ENCODE measurements around the gene FOXN3.

The FOXN3 gene

GRCh38 chr14:89196545-89196944, 220.5 kb downstream of the FOXN3 start:
- Histone ChIP-seq H3K27me3 (ENCODE audit: low read depth, low read length) (no peaks in the 10 kb centered on the region), H3K36me3 (ENCODE audit: control insufficient read depth in 1 of 2, insufficient read depth in 2 of 2, low read length in 2 of 2) (no peaks in the 10 kb centered on the region), H3K9me3 (ENCODE audit: control insufficient read depth in 1 of 2, low read length in 2 of 2) (peaks cover 0 to 4% of the 10 kb centered on the region in 2 donors), H3K4me1 (ENCODE audit: control insufficient read depth in 1 of 2, insufficient read depth in 2 of 2, low read length in 2 of 2) (no peaks in the 10 kb centered on the region), H3K4me3 (ENCODE audit: low read depth in 1 of 2, low read length in 2 of 2) (no peak overlapping the region), H3K27ac (ENCODE audit: low read length) (no peak overlapping the region)

- Histone ChIP-seq H3K27ac (ENCODE audit: low read length) (no peak overlapping the region), H3K4me1 (ENCODE audit: control insufficient read depth in 1 of 2, insufficient read depth in 2 of 2, low read length in 2 of 2) (no peaks in the 10 kb centered on the region), H3K9me3 (ENCODE audit: control insufficient read depth in 1 of 2, low read length in 2 of 2) (peaks cover 0 to 4% of the 10 kb centered on the region in 2 donors), H3K27me3 (ENCODE audit: low read depth, low read length) (no peaks in the 10 kb centered on the region), H3K4me3 (ENCODE audit: low read depth in 1 of 2, low read length in 2 of 2) (no peak overlapping the region), H3K36me3 (ENCODE audit: control insufficient read depth in 1 of 2, insufficient read depth in 2 of 2, low read length in 2 of 2) (peaks cover 6% of the 10 kb centered on the region in 2 donors)
Observed at GRCh38 chr14:89194376-89194775, 222.7 kb downstream of the FOXN3 start.

GRCh38 chr14:89190765-89191513, 226.1 kb downstream of the FOXN3 start:
- Histone ChIP-seq H3K27me3 (ENCODE audit: low read depth, low read length) (no peaks in the 10 kb centered on the region), H3K4me3 (ENCODE audit: low read depth in 1 of 2, low read length in 2 of 2) (no peak overlapping the region), H3K4me1 (ENCODE audit: control insufficient read depth in 1 of 2, insufficient read depth in 2 of 2, low read length in 2 of 2) (peaks cover 10 to 20% of the 10 kb centered on the region in 2 donors), H3K9me3 (ENCODE audit: control insufficient read depth in 1 of 2, low read length in 2 of 2) (peaks cover 0 to 4% of the 10 kb centered on the region in 2 donors), H3K27ac (ENCODE audit: low read length) (no peak overlapping the region), H3K36me3 (ENCODE audit: control insufficient read depth in 1 of 2, insufficient read depth in 2 of 2, low read length in 2 of 2) (peaks cover 6% of the 10 kb centered on the region in 2 donors)

- Histone ChIP-seq H3K36me3 (ENCODE audit: control insufficient read depth in 1 of 2, insufficient read depth in 2 of 2, low read length in 2 of 2) (peaks cover 6% of the 10 kb centered on the region in 2 donors), H3K4me3 (ENCODE audit: low read depth in 1 of 2, low read length in 2 of 2) (no peak overlapping the region), H3K27me3 (ENCODE audit: low read depth, low read length) (no peaks in the 10 kb centered on the region), H3K4me1 (ENCODE audit: control insufficient read depth in 1 of 2, insufficient read depth in 2 of 2, low read length in 2 of 2) (peaks cover 12 to 34% of the 10 kb centered on the region in 2 donors), H3K27ac (ENCODE audit: low read length) (no peak overlapping the region), H3K9me3 (ENCODE audit: control insufficient read depth in 1 of 2, low read length in 2 of 2) (peaks cover 0 to 2% of the 10 kb centered on the region in 2 donors)
Observed at GRCh38 chr14:89188492-89188891, 228.5 kb downstream of the FOXN3 start.

- H3K27ac ChIP-seq (ENCODE audit: low read length) = no peak overlapping the region
- H3K4me1 ChIP-seq (ENCODE audit: control insufficient read depth in 1 of 2, insufficient read depth in 2 of 2, low read length in 2 of 2) = peaks cover 12 to 34% of the 10 kb centered on the region in 2 donors
- H3K27me3 ChIP-seq (ENCODE audit: low read depth, low read length) = no peaks in the 10 kb centered on the region
- no peak overlapping the region for H3K4me3 ChIP-seq (ENCODE audit: low read depth in 1 of 2, low read length in 2 of 2)
- H3K9me3 ChIP-seq (ENCODE audit: control insufficient read depth in 1 of 2, low read length in 2 of 2) = no peaks in the 10 kb centered on the region
- peaks cover 6 to 11% of the 10 kb centered on the region in 2 donors for H3K36me3 ChIP-seq (ENCODE audit: control insufficient read depth in 1 of 2, insufficient read depth in 2 of 2, low read length in 2 of 2)
Observed at GRCh38 chr14:89187501-89187900, 229.5 kb downstream of the FOXN3 start.

- Histone ChIP-seq H3K27me3 (ENCODE audit: low read depth, low read length) (no peaks in the 10 kb centered on the region), H3K9me3 (ENCODE audit: control insufficient read depth in 1 of 2, low read length in 2 of 2) (no peaks in the 10 kb centered on the region), H3K4me1 (ENCODE audit: control insufficient read depth in 1 of 2, insufficient read depth in 2 of 2, low read length in 2 of 2) (peaks cover 12 to 34% of the 10 kb centered on the region in 2 donors), H3K4me3 (ENCODE audit: low read depth in 1 of 2, low read length in 2 of 2) (no peak overlapping the region), H3K27ac (ENCODE audit: low read length) (no peak overlapping the region), H3K36me3 (ENCODE audit: control insufficient read depth in 1 of 2, insufficient read depth in 2 of 2, low read length in 2 of 2) (peaks cover 6 to 11% of the 10 kb centered on the region in 2 donors)
Observed at GRCh38 chr14:89186856-89187376, 230.1 kb downstream of the FOXN3 start.

GRCh38 chr14:89185919-89186855, 230.8 kb downstream of the FOXN3 start:
- Histone ChIP-seq H3K27ac (ENCODE audit: low read length) (no peak overlapping the region), H3K4me3 (ENCODE audit: low read depth in 1 of 2, low read length in 2 of 2) (no peak overlapping the region), H3K4me1 (ENCODE audit: control insufficient read depth in 1 of 2, insufficient read depth in 2 of 2, low read length in 2 of 2) (peaks cover 12 to 34% of the 10 kb centered on the region in 2 donors), H3K9me3 (ENCODE audit: control insufficient read depth in 1 of 2, low read length in 2 of 2) (no peaks in the 10 kb centered on the region), H3K27me3 (ENCODE audit: low read depth, low read length) (no peaks in the 10 kb centered on the region), H3K36me3 (ENCODE audit: control insufficient read depth in 1 of 2, insufficient read depth in 2 of 2, low read length in 2 of 2) (peaks cover 6 to 11% of the 10 kb centered on the region in 2 donors)

GRCh38 chr14:89184952-89185351, 232.1 kb downstream of the FOXN3 start:
- H3K4me1 ChIP-seq (ENCODE audit: control insufficient read depth in 1 of 2, insufficient read depth in 2 of 2, low read length in 2 of 2) = peaks cover 16 to 34% of the 10 kb centered on the region in 2 donors
- H3K27ac ChIP-seq (ENCODE audit: low read length) = no peak overlapping the region
- H3K27me3 ChIP-seq (ENCODE audit: low read depth, low read length) = no peaks in the 10 kb centered on the region
- H3K36me3 ChIP-seq (ENCODE audit: control insufficient read depth in 1 of 2, insufficient read depth in 2 of 2, low read length in 2 of 2) = peaks cover 1 to 7% of the 10 kb centered on the region in 2 donors
- no peaks in the 10 kb centered on the region for H3K9me3 ChIP-seq (ENCODE audit: control insufficient read depth in 1 of 2, low read length in 2 of 2)
- no peak overlapping the region for H3K4me3 ChIP-seq (ENCODE audit: low read depth in 1 of 2, low read length in 2 of 2)

GRCh38 chr14:89182326-89182725, 234.7 kb downstream of the FOXN3 start:
- Histone ChIP-seq H3K9me3 (ENCODE audit: control insufficient read depth in 1 of 2, low read length in 2 of 2) (no peaks in the 10 kb centered on the region), H3K27ac (ENCODE audit: low read length) (no peak overlapping the region), H3K4me1 (ENCODE audit: control insufficient read depth in 1 of 2, insufficient read depth in 2 of 2, low read length in 2 of 2) (peaks cover 16 to 41% of the 10 kb centered on the region in 2 donors), H3K27me3 (ENCODE audit: low read depth, low read length) (no peaks in the 10 kb centered on the region), H3K36me3 (ENCODE audit: control insufficient read depth in 1 of 2, insufficient read depth in 2 of 2, low read length in 2 of 2) (peaks cover 0 to 4% of the 10 kb centered on the region in 2 donors), H3K4me3 (ENCODE audit: low read depth in 1 of 2, low read length in 2 of 2) (no peak overlapping the region)

GRCh38 chr14:89180546-89180945, 236.5 kb downstream of the FOXN3 start:
- Histone ChIP-seq H3K4me1 (ENCODE audit: control insufficient read depth in 1 of 2, insufficient read depth in 2 of 2, low read length in 2 of 2) (peaks cover 4 to 25% of the 10 kb centered on the region in 2 donors), H3K4me3 (ENCODE audit: low read depth in 1 of 2, low read length in 2 of 2) (no peak overlapping the region), H3K27ac (ENCODE audit: low read length) (no peak overlapping the region), H3K9me3 (ENCODE audit: control insufficient read depth in 1 of 2, low read length in 2 of 2) (no peaks in the 10 kb centered on the region), H3K27me3 (ENCODE audit: low read depth, low read length) (no peaks in the 10 kb centered on the region), H3K36me3 (ENCODE audit: control insufficient read depth in 1 of 2, insufficient read depth in 2 of 2, low read length in 2 of 2) (peaks cover 3 to 4% of the 10 kb centered on the region in 2 donors)

- peaks cover 4 to 20% of the 10 kb centered on the region in 2 donors for H3K4me1 ChIP-seq (ENCODE audit: control insufficient read depth in 1 of 2, insufficient read depth in 2 of 2, low read length in 2 of 2)
Observed at GRCh38 chr14:89179891-89180404, 237.1 kb downstream of the FOXN3 start.

More at GRCh38 chr14:89179891-89180404, 237.1 kb downstream of the FOXN3 start:
- Histone ChIP-seq H3K9me3 (ENCODE audit: control insufficient read depth in 1 of 2, low read length in 2 of 2) (no peaks in the 10 kb centered on the region), H3K36me3 (ENCODE audit: control insufficient read depth in 1 of 2, insufficient read depth in 2 of 2, low read length in 2 of 2) (peaks cover 4 to 10% of the 10 kb centered on the region in 2 donors), H3K4me3 (ENCODE audit: low read depth in 1 of 2, low read length in 2 of 2) (no peak overlapping the region), H3K27me3 (ENCODE audit: low read depth, low read length) (no peaks in the 10 kb centered on the region), H3K27ac (ENCODE audit: low read length) (no peak overlapping the region)
